Spleen (tissue), 7 donors: ENCODE measurements around the gene EPYC.

Experiments used
- CTCF ChIP-seq, 11 experiments: fragments of 200-600 bp in 7 of 11; fragments of 450-650 bp in 4 of 11; sonication (generic) in 4 of 11; IDR thresholded peaks in 8 of 11; conservative IDR thresholded peaks in 3 of 11; 1 replicate in 7 of 11; 2 replicates in 4 of 11; pipeline versions ENCODE4 v1.4.0 to v1.8.0; 2016 to 2021; ENCODE audit warnings: antibody characterized with exemption in 11 of 11, inconsistent platforms in 4 of 11, mild to moderate bottlenecking in 1 of 11
- POLR2A ChIP-seq, 3 donors: fragments of 450-650 bp; IDR thresholded peaks; one replicate each; pipeline ENCODE4 v1.5.1; 2017; ENCODE audit warnings: antibody characterized with exemption in 3 of 3, mild to moderate bottlenecking in 1 of 3
- POLR2AphosphoS5 ChIP-seq, 3 donors: sonication (generic); formaldehyde crosslinking; IDR thresholded peaks; one replicate each; pipeline ENCODE4 v1.5.1; 2017; ENCODE audit warnings: antibody characterized with exemption in 3 of 3
- donor health status: DM: no; HTN: no; CAD: no; lungs with moderate emphysema.
- donor health status: DM: no; HTN: no; CAD: no.
- donor health status: DM: no; HTN: no; CAD: no.

GRCh38 chr12:90954428-90954827, 50.3 kb downstream of the EPYC start:
- no peak for TF ChIP-seq POLR2A (IDR thresholded peaks at IDR 0.05)
- TF ChIP-seq CTCF (IDR thresholded peaks at IDR 0.05 in 8 of 11, conservative IDR thresholded peaks at IDR 0.05 in 3 of 11): no peak
- TF ChIP-seq POLR2AphosphoS5 (IDR thresholded peaks at IDR 0.05): no peak
